HepG2 (cell line): ENCODE measurements around the gene MED1. TPM values are rescaled to one million over a fixed set of nuclear protein-coding genes. Genes with fewer than 3 reads are reported as not detected.

Source experiments
- FOSL2 ChIP-seq: sonication (generic); formaldehyde crosslinking; IDR thresholded peaks from 2 replicates; pipeline ENCODE4 v1.4.0; 2020; ENCODE audit warnings: missing genetic modification reagents
- HMGA1 ChIP-seq: sonication (generic); formaldehyde crosslinking; conservative IDR thresholded peaks from 2 replicates; pipeline ENCODE4 v1.4.0; 2020; ENCODE audit warnings: missing genetic modification reagents
- JARID2 ChIP-seq: sonication (generic); formaldehyde crosslinking; IDR thresholded peaks from 2 replicates; pipeline ENCODE4 v1.8.1; 2023; ENCODE audit warnings: missing genetic modification reagents, inconsistent platforms; ENCODE audit not compliant: insufficient replicate concordance
- NONO ChIP-seq, 2 experiments: fragments of 450-650 bp in 1 of 2; sonication (generic) in 1 of 2; formaldehyde crosslinking in 1 of 2; IDR thresholded peaks in 1 of 2; conservative IDR thresholded peaks in 1 of 2; 2 replicates each; pipeline versions ENCODE4 v1.6.1 to v1.8.0; 2017 to 2022; ENCODE audit warnings: mild to moderate bottlenecking in 1 of 2, missing genetic modification reagents in 1 of 2, moderate library complexity in 1 of 2
- RAD51 ChIP-seq: fragments of 450-650 bp; IDR thresholded peaks from 2 replicates; pipeline ENCODE4 v1.6.1; 2016; ENCODE audit warnings: borderline replicate concordance
- TAF1 ChIP-seq: sonication (generic); formaldehyde crosslinking; IDR thresholded peaks from 2 replicates; pipeline ENCODE4 v1.4.0; 2020; ENCODE audit warnings: missing genetic modification reagents
- ZNF264 ChIP-seq: sonication (generic); formaldehyde crosslinking; IDR thresholded peaks from 2 replicates; pipeline ENCODE4 v1.4.0; 2020; ENCODE audit warnings: missing genetic modification reagents
- ZNF383 ChIP-seq: sonication (generic); formaldehyde crosslinking; IDR thresholded peaks from 2 replicates; pipeline ENCODE4 v1.4.0; 2020; ENCODE audit warnings: missing genetic modification reagents, mild to moderate bottlenecking, borderline replicate concordance
- ZNF563 ChIP-seq: sonication (generic); formaldehyde crosslinking; IDR thresholded peaks from 2 replicates; pipeline ENCODE4 v1.8.0; 2022; ENCODE audit warnings: mild to moderate bottlenecking, moderate library complexity, missing genetic modification reagents
- ZNF766 ChIP-seq: sonication (generic); formaldehyde crosslinking; IDR thresholded peaks from 2 replicates; pipeline ENCODE4 v1.5.0; 2020; ENCODE audit warnings: missing genetic modification reagents, borderline replicate concordance
- ZSCAN21 ChIP-seq: sonication (generic); formaldehyde crosslinking; IDR thresholded peaks from 2 replicates; pipeline ENCODE4 v1.8.0; 2022; ENCODE audit warnings: mild to moderate bottlenecking, missing genetic modification reagents, moderate library complexity, borderline replicate concordance
- polyA plus RNA-seq, 8 experiments: library from polyadenylated mRNA; depleted of rRNA in 3 of 8; stranded (reverse) in 7 of 8; unstranded in 1 of 8; fragments of >200 nt; fragmentation: Illumina TruSeq in 4 of 8; extraction: Trizol in 4 of 8; gene quantifications; 2 replicates each; pipeline versions ENCODE4 v1.2.1 to v1.2.3, GENCODE V29; 2011 to 2016; ENCODE audit warnings: low read depth in 4 of 8, missing spikeins in 1 of 8, mixed read lengths in 1 of 8; ENCODE audit not compliant: insufficient read depth in 1 of 8
- total RNA-seq, 5 experiments: library from RNA; depleted of rRNA; stranded (reverse); fragments of >200 nt; fragmentation: Illumina TruSeq; extraction: Trizol; gene quantifications; 2 replicates each; pipeline ENCODE4 v1.2.3, GENCODE V29; 2016; ENCODE audit warnings: low read depth in 1 of 5
- TF ChIP-seq, protein P1 (sequence below): sonication (generic); formaldehyde crosslinking; IDR thresholded peaks from 2 replicates; pipeline ENCODE4 v1.5.1; 2020; ENCODE audit warnings: mild to moderate bottlenecking, missing genetic modification reagents, borderline replicate concordance
- TF ChIP-seq, protein P2 (sequence below): fragments of 450-650 bp; IDR thresholded peaks from 2 replicates; pipeline ENCODE4 v1.6.1; 2017
- TF ChIP-seq, protein P3 (sequence below): IDR thresholded peaks from 2 replicates; pipeline ENCODE4 v1.6.1; 2012; ENCODE audit warnings: low read depth, low read length, improper control_type of control experiment
- TF ChIP-seq, protein P4 (sequence below): sonication (generic); formaldehyde crosslinking; IDR thresholded peaks from 2 replicates; pipeline ENCODE4 v1.4.0; 2020; ENCODE audit warnings: missing genetic modification reagents, mild to moderate bottlenecking, borderline replicate concordance
- TF ChIP-seq, protein P5 (sequence below): sonication (generic); formaldehyde crosslinking; IDR thresholded peaks from 2 replicates; pipeline ENCODE4 v1.4.0; 2020; ENCODE audit warnings: mild to moderate bottlenecking, missing genetic modification reagents, borderline replicate concordance
- TF ChIP-seq, protein P6 (sequence below): IDR thresholded peaks from 2 replicates; pipeline ENCODE4 v1.6.1; 2016; ENCODE audit warnings: low read depth, control low read depth

Gene MED1
- total and polyA plus RNA-seq, 2 of the 13 experiments (the other 11 are each of a cell fraction or from before 2014, with no cell fraction given), result 37.5 to 40.1 TPM

DNA sequence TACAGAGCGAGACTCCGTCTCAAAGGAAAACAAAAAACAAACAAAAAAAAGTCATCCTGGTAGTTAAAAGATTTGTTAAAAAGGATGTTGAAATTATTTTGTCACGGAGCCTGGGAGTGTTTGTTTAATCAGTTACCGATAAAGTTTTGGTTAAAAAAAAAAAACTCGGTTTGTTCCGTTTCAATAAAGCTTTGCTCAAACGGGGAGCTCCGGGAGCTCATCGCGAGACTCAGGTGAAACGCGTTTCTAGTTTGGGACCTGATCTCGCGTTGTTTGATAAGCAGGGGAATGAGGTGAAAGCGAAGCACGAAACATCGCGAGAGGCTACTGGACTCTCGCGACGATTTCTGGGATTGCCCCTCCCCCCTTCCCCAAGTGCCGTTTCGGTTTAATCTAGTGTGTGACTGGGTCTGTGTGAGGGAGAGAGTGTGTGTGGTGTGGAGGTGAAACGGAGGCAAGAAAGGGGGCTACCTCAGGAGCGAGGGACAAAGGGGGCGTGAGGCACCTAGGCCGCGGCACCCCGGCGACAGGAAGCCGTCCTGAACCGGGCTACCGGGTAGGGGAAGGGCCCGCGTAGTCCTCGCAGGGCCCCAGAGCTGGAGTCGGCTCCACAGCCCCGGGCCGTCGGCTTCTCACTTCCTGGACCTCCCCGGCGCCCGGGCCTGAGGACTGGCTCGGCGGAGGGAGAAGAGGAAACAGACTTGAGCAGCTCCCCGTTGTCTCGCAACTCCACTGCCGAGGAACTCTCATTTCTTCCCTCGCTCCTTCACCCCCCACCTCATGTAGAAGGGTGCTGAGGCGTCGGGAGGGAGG, 10.3 kb upstream of the MED1 start, which contains the start of gene CDK12 (continued):
- TF ChIP-seq, protein P1, sequence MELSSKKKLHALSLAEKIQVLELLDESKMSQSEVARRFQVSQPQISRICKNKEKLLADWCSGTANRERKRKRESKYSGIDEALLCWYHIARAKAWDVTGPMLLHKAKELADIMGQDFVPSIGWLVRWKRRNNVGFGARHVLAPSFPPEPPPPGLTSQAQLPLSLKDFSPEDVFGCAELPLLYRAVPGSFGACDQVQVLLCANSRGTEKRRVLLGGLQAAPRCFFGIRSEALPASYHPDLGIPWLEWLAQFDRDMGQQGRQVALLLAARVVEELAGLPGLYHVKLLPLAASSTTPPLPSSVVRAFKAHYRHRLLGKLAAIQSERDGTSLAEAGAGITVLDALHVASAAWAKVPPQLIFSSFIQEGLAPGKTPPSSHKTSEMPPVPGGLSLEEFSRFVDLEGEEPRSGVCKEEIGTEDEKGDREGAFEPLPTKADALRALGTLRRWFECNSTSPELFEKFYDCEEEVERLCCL (CRISPR knock-in tag), result no peak
- peak; percentile 48 for TF ChIP-seq JARID2 (CRISPR knock-in tag)
- TF ChIP-seq, protein P2, sequence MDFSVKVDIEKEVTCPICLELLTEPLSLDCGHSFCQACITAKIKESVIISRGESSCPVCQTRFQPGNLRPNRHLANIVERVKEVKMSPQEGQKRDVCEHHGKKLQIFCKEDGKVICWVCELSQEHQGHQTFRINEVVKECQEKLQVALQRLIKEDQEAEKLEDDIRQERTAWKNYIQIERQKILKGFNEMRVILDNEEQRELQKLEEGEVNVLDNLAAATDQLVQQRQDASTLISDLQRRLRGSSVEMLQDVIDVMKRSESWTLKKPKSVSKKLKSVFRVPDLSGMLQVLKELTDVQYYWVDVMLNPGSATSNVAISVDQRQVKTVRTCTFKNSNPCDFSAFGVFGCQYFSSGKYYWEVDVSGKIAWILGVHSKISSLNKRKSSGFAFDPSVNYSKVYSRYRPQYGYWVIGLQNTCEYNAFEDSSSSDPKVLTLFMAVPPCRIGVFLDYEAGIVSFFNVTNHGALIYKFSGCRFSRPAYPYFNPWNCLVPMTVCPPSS, result no peak
- no peak for TF ChIP-seq RAD51
- TF ChIP-seq, protein P3, sequence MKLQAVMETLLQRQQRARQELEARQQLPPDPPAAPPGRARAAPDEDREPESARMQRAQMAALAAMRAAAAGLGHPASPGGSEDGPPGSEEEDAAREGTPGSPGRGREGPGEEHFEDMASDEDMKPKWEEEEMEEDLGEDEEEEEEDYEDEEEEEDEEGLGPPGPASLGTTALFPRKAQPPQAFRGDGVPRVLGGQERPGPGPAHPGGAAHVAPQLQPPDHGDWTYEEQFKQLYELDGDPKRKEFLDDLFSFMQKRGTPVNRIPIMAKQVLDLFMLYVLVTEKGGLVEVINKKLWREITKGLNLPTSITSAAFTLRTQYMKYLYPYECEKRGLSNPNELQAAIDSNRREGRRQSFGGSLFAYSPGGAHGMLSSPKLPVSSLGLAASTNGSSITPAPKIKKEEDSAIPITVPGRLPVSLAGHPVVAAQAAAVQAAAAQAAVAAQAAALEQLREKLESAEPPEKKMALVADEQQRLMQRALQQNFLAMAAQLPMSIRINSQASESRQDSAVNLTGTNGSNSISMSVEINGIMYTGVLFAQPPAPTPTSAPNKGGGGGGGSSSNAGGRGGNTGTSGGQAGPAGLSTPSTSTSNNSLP, result peak; percentile 97
- peak; percentile 93 for TF ChIP-seq ZSCAN21 (CRISPR knock-in tag)
- peak; percentile 94 for TF ChIP-seq TAF1 (CRISPR knock-in tag)
- peak; percentile 54; the same call in 1 of the 2 replicates for TF ChIP-seq ZNF766 (CRISPR knock-in tag)
- TF ChIP-seq ZNF383 (CRISPR knock-in tag), result no peak
- no peak for TF ChIP-seq HMGA1 (CRISPR knock-in tag)
- peak; percentile 40 for TF ChIP-seq FOSL2
- TF ChIP-seq, protein P4, sequence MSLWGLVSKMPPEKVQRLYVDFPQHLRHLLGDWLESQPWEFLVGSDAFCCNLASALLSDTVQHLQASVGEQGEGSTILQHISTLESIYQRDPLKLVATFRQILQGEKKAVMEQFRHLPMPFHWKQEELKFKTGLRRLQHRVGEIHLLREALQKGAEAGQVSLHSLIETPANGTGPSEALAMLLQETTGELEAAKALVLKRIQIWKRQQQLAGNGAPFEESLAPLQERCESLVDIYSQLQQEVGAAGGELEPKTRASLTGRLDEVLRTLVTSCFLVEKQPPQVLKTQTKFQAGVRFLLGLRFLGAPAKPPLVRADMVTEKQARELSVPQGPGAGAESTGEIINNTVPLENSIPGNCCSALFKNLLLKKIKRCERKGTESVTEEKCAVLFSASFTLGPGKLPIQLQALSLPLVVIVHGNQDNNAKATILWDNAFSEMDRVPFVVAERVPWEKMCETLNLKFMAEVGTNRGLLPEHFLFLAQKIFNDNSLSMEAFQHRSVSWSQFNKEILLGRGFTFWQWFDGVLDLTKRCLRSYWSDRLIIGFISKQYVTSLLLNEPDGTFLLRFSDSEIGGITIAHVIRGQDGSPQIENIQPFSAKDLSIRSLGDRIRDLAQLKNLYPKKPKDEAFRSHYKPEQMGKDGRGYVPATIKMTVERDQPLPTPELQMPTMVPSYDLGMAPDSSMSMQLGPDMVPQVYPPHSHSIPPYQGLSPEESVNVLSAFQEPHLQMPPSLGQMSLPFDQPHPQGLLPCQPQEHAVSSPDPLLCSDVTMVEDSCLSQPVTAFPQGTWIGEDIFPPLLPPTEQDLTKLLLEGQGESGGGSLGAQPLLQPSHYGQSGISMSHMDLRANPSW, result peak; percentile 96; the same call in 1 of the 2 replicates
- TF ChIP-seq, protein P5, sequence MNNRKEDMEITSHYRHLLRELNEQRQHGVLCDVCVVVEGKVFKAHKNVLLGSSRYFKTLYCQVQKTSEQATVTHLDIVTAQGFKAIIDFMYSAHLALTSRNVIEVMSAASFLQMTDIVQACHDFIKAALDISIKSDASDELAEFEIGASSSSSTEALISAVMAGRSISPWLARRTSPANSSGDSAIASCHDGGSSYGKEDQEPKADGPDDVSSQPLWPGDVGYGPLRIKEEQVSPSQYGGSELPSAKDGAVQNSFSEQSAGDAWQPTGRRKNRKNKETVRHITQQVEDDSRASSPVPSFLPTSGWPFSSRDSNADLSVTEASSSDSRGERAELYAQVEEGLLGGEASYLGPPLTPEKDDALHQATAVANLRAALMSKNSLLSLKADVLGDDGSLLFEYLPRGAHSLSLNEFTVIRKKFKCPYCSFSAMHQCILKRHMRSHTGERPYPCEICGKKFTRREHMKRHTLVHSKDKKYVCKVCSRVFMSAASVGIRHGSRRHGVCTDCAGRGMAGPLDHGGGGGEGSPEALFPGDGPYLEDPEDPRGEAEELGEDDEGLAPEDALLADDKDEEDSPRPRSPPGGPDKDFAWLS (CRISPR knock-in tag), result no peak
- peak; percentile 65 for TF ChIP-seq ZNF563 (CRISPR knock-in tag)
- TF ChIP-seq NONO (IDR thresholded peaks at IDR 0.05), result no peak
- no peak; the same call in 1 of the 2 replicates for TF ChIP-seq NONO (CRISPR knock-in tag; conservative IDR thresholded peaks at IDR 0.05)
- TF ChIP-seq, protein P6, sequence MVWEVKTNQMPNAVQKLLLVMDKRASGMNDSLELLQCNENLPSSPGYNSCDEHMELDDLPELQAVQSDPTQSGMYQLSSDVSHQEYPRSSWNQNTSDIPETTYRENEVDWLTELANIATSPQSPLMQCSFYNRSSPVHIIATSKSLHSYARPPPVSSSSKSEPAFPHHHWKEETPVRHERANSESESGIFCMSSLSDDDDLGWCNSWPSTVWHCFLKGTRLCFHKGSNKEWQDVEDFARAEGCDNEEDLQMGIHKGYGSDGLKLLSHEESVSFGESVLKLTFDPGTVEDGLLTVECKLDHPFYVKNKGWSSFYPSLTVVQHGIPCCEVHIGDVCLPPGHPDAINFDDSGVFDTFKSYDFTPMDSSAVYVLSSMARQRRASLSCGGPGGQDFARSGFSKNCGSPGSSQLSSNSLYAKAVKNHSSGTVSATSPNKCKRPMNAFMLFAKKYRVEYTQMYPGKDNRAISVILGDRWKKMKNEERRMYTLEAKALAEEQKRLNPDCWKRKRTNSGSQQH (CRISPR knock-in tag), result peak; percentile 87; the same call in 1 of the 2 replicates
- no peak for TF ChIP-seq ZNF264
